Liver (tissue), 9 donors: ENCODE results near the gene COL4A1. TPM values are rescaled to one million over a fixed set of nuclear protein-coding genes. Genes with fewer than 3 reads are reported as not detected.

Experiments used
- DNase-seq: peaks from one replicate; pipeline ENCODE4 v3.0.0-alpha.2; 2017; ENCODE audit warnings: low spot score
- H3K27ac ChIP-seq, 2 donors: one replicate each; pipeline ENCODE4 v1.7.0; 2013; ENCODE audit warnings: inconsistent platforms in 2 of 2, low read length in 2 of 2, control low read depth in 1 of 2, low read depth in 1 of 2, mild to moderate bottlenecking in 1 of 2
- H3K27me3 ChIP-seq, 4 donors: one replicate each; pipeline versions ENCODE4 v1.6.1 to v1.7.0; 2013; ENCODE audit warnings: low read length in 3 of 4, inconsistent platforms in 1 of 4, mild to moderate bottlenecking in 1 of 4, moderate library complexity in 1 of 4; ENCODE audit not compliant: control insufficient read depth in 4 of 4, insufficient read depth in 4 of 4
- H3K36me3 ChIP-seq, 4 donors: one replicate each; pipeline versions ENCODE4 v1.6.1 to v1.7.0; 2013; ENCODE audit warnings: low read length in 3 of 4, mild to moderate bottlenecking in 3 of 4, low read depth in 1 of 4, moderate library complexity in 1 of 4; ENCODE audit not compliant: control insufficient read depth in 4 of 4, insufficient read depth in 3 of 4
- H3K4me1 ChIP-seq, 4 donors: one replicate each; pipeline versions ENCODE4 v1.6.1 to v1.7.0; 2013; ENCODE audit warnings: low read length in 3 of 4, mild to moderate bottlenecking in 3 of 4, moderate library complexity in 1 of 4; ENCODE audit not compliant: control insufficient read depth in 4 of 4, insufficient read depth in 4 of 4
- H3K4me3 ChIP-seq, 3 donors: one replicate each; pipeline versions ENCODE4 v1.6.1 to v1.7.0; 2013; ENCODE audit warnings: low read length in 3 of 3, control low read depth in 1 of 3, low read depth in 1 of 3, mild to moderate bottlenecking in 1 of 3
- H3K9ac ChIP-seq, 2 donors: one replicate each; pipeline ENCODE4 v1.7.0; 2013; ENCODE audit warnings: low read length in 2 of 2, mild to moderate bottlenecking in 2 of 2, moderate library complexity in 2 of 2, control low read depth in 1 of 2, low read depth in 1 of 2
- H3K9me3 ChIP-seq, 4 donors: one replicate each; pipeline versions ENCODE4 v1.6.1 to v1.7.0; 2013; ENCODE audit warnings: low read length in 3 of 4; ENCODE audit not compliant: control insufficient read depth in 4 of 4
- EGR1 ChIP-seq, 2 donors: IDR thresholded peaks; 2 replicates each; pipeline ENCODE4 v1.6.1; 2016 to 2018; ENCODE audit warnings: antibody characterized with exemption in 2 of 2, low read depth in 2 of 2
- FOXA1 ChIP-seq: IDR thresholded peaks from 2 replicates; pipeline ENCODE4 v1.6.1; 2016; ENCODE audit warnings: antibody characterized with exemption
- FOXA2 ChIP-seq: IDR thresholded peaks from 2 replicates; pipeline ENCODE4 v1.6.1; 2016; ENCODE audit warnings: antibody characterized with exemption
- HNF4A ChIP-seq, 2 donors: conservative IDR thresholded peaks; 2 replicates each; pipeline ENCODE4 v1.6.1; 2016; ENCODE audit warnings: antibody characterized with exemption in 2 of 2, mild to moderate bottlenecking in 2 of 2
- JUND ChIP-seq, 2 donors: IDR thresholded peaks; 2 replicates each; pipeline ENCODE4 v1.6.1; 2016; ENCODE audit warnings: antibody characterized with exemption in 2 of 2
- NR2F2 ChIP-seq: IDR thresholded peaks from 2 replicates; pipeline ENCODE4 v1.6.1; 2016; ENCODE audit warnings: antibody characterized with exemption
- RAD21 ChIP-seq, 2 donors: IDR thresholded peaks; 2 replicates each; pipeline ENCODE4 v1.6.1; 2016; ENCODE audit warnings: antibody characterized with exemption in 2 of 2, mild to moderate bottlenecking in 2 of 2
- RXRA ChIP-seq, 2 donors: IDR thresholded peaks; 2 replicates each; pipeline ENCODE4 v1.6.1; 2017 to 2018; ENCODE audit warnings: antibody characterized with exemption in 2 of 2, mild to moderate bottlenecking in 1 of 2
- SP1 ChIP-seq: IDR thresholded peaks from 2 replicates; pipeline ENCODE4 v1.6.1; 2018; ENCODE audit warnings: antibody characterized with exemption, mild to moderate bottlenecking
- TAF1 ChIP-seq: conservative IDR thresholded peaks from 2 replicates; pipeline ENCODE4 v1.6.1; 2016; ENCODE audit warnings: antibody characterized with exemption, mild to moderate bottlenecking
- polyA plus RNA-seq, 2 donors: library from polyadenylated mRNA; stranded (reverse) in 1 of 2; unstranded in 1 of 2; fragments of 200-250 nt in 1 of 2; fragments of >200 nt in 1 of 2; fragmentation: Nextera tagmentation in 1 of 2; extraction: Ambion mirVana in 1 of 2; gene quantifications; one replicate each; pipeline versions ENCODE4 v1.2.1 to v1.2.3, GENCODE V29; 2013 to 2015
- total RNA-seq, 2 donors: library from RNA; depleted of rRNA; stranded (reverse); fragments of >200 nt; gene quantifications; one replicate each; pipeline ENCODE4 v1.2.3, GENCODE V29; 2014
- TF ChIP-seq, protein P1 (sequence below): IDR thresholded peaks from 2 replicates; pipeline ENCODE4 v1.6.1; 2016; ENCODE audit warnings: antibody characterized with exemption, mild to moderate bottlenecking
- TF ChIP-seq, protein P2 (sequence below): fragments of 150-350 bp; IDR thresholded peaks from 2 replicates; pipeline ENCODE4 v1.5.1; 2017; ENCODE audit warnings: improper control_type of control experiment, low read depth, low read length; ENCODE audit not compliant: missing input control
- TF ChIP-seq, protein P3 (sequence below): IDR thresholded peaks from 2 replicates; pipeline ENCODE4 v1.6.1; 2016; ENCODE audit warnings: antibody characterized with exemption
- TF ChIP-seq, protein P4 (sequence below): IDR thresholded peaks from 2 replicates; pipeline ENCODE4 v1.6.1; 2016; ENCODE audit warnings: antibody characterized with exemption
- TF ChIP-seq, protein P5 (sequence below): IDR thresholded peaks from 2 replicates; pipeline ENCODE4 v1.6.1; 2016; ENCODE audit warnings: antibody characterized with exemption
- donor health status: healthy.
- donor health status: healthy.
- donor health status: healthy.
- donor health status: healthy.
- donor health status: healthy.

The COL4A1 gene
- total and polyA plus RNA-seq, 4 donors: 5.0 to 68.5 (median 37.9) TPM

DNA sequence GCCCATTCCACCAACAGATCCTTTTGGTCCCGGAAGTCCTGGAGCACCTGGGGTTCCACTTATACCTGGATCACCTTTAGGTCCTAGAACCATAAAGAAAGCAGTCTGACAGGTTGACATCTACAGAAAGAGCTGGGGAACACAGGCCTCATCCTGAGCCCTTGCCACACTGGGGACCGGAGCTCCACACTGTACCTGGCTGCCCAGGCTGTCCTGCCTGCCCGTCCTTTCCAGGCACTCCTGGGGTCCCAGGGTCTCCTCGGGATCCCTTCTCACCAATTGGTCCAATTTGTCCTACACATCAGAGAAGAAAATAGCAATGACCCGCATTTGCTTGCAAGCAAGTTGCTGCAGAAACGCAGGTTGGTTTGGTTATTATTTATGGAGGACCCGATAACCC lies 130.5 kb downstream of the COL4A1 start (continued):
- TF ChIP-seq, protein P1, sequence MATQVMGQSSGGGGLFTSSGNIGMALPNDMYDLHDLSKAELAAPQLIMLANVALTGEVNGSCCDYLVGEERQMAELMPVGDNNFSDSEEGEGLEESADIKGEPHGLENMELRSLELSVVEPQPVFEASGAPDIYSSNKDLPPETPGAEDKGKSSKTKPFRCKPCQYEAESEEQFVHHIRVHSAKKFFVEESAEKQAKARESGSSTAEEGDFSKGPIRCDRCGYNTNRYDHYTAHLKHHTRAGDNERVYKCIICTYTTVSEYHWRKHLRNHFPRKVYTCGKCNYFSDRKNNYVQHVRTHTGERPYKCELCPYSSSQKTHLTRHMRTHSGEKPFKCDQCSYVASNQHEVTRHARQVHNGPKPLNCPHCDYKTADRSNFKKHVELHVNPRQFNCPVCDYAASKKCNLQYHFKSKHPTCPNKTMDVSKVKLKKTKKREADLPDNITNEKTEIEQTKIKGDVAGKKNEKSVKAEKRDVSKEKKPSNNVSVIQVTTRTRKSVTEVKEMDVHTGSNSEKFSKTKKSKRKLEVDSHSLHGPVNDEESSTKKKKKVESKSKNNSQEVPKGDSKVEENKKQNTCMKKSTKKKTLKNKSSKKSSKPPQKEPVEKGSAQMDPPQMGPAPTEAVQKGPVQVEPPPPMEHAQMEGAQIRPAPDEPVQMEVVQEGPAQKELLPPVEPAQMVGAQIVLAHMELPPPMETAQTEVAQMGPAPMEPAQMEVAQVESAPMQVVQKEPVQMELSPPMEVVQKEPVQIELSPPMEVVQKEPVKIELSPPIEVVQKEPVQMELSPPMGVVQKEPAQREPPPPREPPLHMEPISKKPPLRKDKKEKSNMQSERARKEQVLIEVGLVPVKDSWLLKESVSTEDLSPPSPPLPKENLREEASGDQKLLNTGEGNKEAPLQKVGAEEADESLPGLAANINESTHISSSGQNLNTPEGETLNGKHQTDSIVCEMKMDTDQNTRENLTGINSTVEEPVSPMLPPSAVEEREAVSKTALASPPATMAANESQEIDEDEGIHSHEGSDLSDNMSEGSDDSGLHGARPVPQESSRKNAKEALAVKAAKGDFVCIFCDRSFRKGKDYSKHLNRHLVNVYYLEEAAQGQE: no peak
- TF ChIP-seq, protein P2, sequence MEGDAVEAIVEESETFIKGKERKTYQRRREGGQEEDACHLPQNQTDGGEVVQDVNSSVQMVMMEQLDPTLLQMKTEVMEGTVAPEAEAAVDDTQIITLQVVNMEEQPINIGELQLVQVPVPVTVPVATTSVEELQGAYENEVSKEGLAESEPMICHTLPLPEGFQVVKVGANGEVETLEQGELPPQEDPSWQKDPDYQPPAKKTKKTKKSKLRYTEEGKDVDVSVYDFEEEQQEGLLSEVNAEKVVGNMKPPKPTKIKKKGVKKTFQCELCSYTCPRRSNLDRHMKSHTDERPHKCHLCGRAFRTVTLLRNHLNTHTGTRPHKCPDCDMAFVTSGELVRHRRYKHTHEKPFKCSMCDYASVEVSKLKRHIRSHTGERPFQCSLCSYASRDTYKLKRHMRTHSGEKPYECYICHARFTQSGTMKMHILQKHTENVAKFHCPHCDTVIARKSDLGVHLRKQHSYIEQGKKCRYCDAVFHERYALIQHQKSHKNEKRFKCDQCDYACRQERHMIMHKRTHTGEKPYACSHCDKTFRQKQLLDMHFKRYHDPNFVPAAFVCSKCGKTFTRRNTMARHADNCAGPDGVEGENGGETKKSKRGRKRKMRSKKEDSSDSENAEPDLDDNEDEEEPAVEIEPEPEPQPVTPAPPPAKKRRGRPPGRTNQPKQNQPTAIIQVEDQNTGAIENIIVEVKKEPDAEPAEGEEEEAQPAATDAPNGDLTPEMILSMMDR: no peak
- TF ChIP-seq HNF4A (conservative IDR thresholded peaks at IDR 0.05) (no peak), RXRA (IDR thresholded peaks at IDR 0.05) (no peak)

DNA sequence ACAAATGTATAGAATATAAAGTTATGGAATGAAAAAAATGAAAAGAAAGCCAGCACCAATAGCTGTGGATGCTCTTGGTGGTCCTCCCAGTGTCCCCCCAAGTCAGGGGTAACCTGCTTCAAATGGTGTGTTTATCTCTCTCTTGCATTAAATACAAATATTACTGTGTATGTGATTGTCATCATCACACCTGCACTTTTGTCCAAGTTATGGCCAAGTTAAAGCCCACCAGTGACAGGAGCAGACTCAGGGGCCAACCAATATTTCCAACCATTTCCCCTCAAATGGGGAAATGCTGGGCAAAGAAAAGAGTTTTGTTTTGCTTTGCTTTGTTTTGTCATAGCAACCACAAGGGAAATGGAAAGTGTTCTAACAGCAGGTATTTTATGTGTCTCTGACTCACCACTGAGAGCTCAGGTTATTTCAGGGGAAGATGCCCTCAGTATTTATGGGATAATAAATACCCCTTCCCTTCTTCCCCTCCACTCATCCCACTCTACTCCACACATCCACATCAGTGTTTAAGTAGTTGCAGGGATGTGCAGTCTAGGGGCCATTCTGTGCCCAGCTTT lies 133.6 kb downstream of the COL4A1 start:
- Histone ChIP-seq H3K9ac (no peak overlapping the region), H3K36me3 (peaks cover 3 to 17% (median 4%) of the 10 kb centered on the region in 4 donors)
- DNase-seq: no peak

More for the DNA sequence above, 133.6 kb downstream of the COL4A1 start:
- Histone ChIP-seq H3K27ac (no peak overlapping the region), H3K9me3 (peaks cover 1 to 6% (median 4%) of the 10 kb centered on the region in 4 donors), H3K27me3 (no peaks in the 10 kb centered on the region), H3K4me3 (no peak overlapping the region), H3K4me1 (no peaks in the 10 kb centered on the region)
- TF ChIP-seq, protein P2: no peak
- TF ChIP-seq, protein P3, sequence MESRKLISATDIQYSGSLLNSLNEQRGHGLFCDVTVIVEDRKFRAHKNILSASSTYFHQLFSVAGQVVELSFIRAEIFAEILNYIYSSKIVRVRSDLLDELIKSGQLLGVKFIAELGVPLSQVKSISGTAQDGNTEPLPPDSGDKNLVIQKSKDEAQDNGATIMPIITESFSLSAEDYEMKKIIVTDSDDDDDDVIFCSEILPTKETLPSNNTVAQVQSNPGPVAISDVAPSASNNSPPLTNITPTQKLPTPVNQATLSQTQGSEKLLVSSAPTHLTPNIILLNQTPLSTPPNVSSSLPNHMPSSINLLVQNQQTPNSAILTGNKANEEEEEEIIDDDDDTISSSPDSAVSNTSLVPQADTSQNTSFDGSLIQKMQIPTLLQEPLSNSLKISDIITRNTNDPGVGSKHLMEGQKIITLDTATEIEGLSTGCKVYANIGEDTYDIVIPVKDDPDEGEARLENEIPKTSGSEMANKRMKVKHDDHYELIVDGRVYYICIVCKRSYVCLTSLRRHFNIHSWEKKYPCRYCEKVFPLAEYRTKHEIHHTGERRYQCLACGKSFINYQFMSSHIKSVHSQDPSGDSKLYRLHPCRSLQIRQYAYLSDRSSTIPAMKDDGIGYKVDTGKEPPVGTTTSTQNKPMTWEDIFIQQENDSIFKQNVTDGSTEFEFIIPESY: no peak
- TF ChIP-seq RAD21 (IDR thresholded peaks at IDR 0.05) (no peak), FOXA2 (no peak), NR2F2 (no peak), SP1 (no peak), FOXA1 (no peak), TAF1 (no peak), JUND (IDR thresholded peaks at IDR 0.05) (no peak), EGR1 (IDR thresholded peaks at IDR 0.05; ENCODE audit: low read depth in 2 of 2) (no peak)
- TF ChIP-seq, protein P4, sequence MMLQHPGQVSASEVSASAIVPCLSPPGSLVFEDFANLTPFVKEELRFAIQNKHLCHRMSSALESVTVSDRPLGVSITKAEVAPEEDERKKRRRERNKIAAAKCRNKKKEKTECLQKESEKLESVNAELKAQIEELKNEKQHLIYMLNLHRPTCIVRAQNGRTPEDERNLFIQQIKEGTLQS: no peak
- TF ChIP-seq, protein P5, sequence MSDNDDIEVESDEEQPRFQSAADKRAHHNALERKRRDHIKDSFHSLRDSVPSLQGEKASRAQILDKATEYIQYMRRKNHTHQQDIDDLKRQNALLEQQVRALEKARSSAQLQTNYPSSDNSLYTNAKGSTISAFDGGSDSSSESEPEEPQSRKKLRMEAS: no peak
